GM12878 (cell line): ENCODE measurements around the gene RFT1. TPM values are rescaled to one million over a fixed set of nuclear protein-coding genes. Genes with fewer than 3 reads are reported as not detected.
A peak's percentile ranks its signal among the peaks of the same experiment; 100 is the strongest.

Source experiments
- BHLHE40 ChIP-seq, 2 experiments: fragments of 450-650 bp in 1 of 2; IDR thresholded peaks; 2 replicates each; pipeline ENCODE4 v1.6.1; 2011 to 2017; ENCODE audit warnings: low read depth in 2 of 2, borderline replicate concordance in 1 of 2, improper control_type of control experiment in 1 of 2, low read length in 1 of 2, mild to moderate bottlenecking in 1 of 2
- BRCA1 ChIP-seq: IDR thresholded peaks from 2 replicates; pipeline ENCODE4 v1.6.1; 2011; ENCODE audit warnings: low read depth, low read length, improper control_type of control experiment
- DPF2 ChIP-seq: fragments of 450-650 bp; IDR thresholded peaks from 2 replicates; pipeline ENCODE4 v1.6.1; 2017; ENCODE audit warnings: mild to moderate bottlenecking
- ESRRA ChIP-seq: IDR thresholded peaks from 2 replicates; pipeline ENCODE4 v1.6.1; 2012; ENCODE audit warnings: mild to moderate bottlenecking, low read length, improper control_type of control experiment
- KLF5 ChIP-seq: fragments of 450-650 bp; IDR thresholded peaks from 2 replicates; pipeline ENCODE4 v1.6.1; 2014; ENCODE audit warnings: mild to moderate bottlenecking; ENCODE audit not compliant: partially characterized antibody
- NR2F1 ChIP-seq: fragments of 450-650 bp; conservative IDR thresholded peaks from 2 replicates; pipeline ENCODE4 v1.6.1; 2017; ENCODE audit warnings: mild to moderate bottlenecking
- RUNX3 ChIP-seq: IDR thresholded peaks from 2 replicates; pipeline ENCODE4 v1.6.1; 2012; ENCODE audit warnings: low read length, inconsistent platforms
- SMARCA5 ChIP-seq: fragments of 450-650 bp; IDR thresholded peaks from 2 replicates; pipeline ENCODE4 v1.6.1; 2017; ENCODE audit warnings: mild to moderate bottlenecking
- SMC3 ChIP-seq: IDR thresholded peaks from 2 replicates; pipeline ENCODE4 v1.6.1; 2011; ENCODE audit warnings: low read length, improper control_type of control experiment, borderline replicate concordance
- SP1 ChIP-seq: IDR thresholded peaks from one replicate; pipeline ENCODE4 v1.6.1; 2011; ENCODE audit warnings: low read depth, low read length
- TCF3 ChIP-seq: IDR thresholded peaks from 2 replicates; pipeline ENCODE4 v1.6.1; 2012; ENCODE audit warnings: low read depth, mild to moderate bottlenecking, low read length, borderline replicate concordance; ENCODE audit not compliant: insufficient read depth
- ZNF217 ChIP-seq: fragments of 450-650 bp; IDR thresholded peaks from 2 replicates; pipeline ENCODE4 v1.6.1; 2017; ENCODE audit warnings: antibody characterized with exemption, mild to moderate bottlenecking
- polyA plus RNA-seq, 11 experiments: library from polyadenylated mRNA; depleted of rRNA in 4 of 11; unstranded in 6 of 11; stranded (reverse) in 5 of 11; fragments of >200 nt; fragmentation: Nextera tagmentation in 4 of 11; fragmentation: Illumina TruSeq in 1 of 11; extraction: Ambion mirVana in 4 of 11; extraction: Trizol in 1 of 11; gene quantifications; 1 replicate in 1 of 11; 2 replicates in 10 of 11; pipeline versions ENCODE4 v1.2.1 to v1.2.3, GENCODE V29; 2011 to 2016; ENCODE audit warnings: inconsistent platforms in 2 of 11, missing spikeins in 2 of 11, low read depth in 1 of 11
- total RNA-seq, 4 experiments: library from RNA; depleted of rRNA in 3 of 4; stranded (reverse); fragments of >200 nt in 3 of 4; fragmentation: Illumina TruSeq in 1 of 4; extraction: Trizol in 1 of 4; gene quantifications; 2 replicates each; pipeline versions ENCODE4 v1.2.1 to v1.2.3, GENCODE V29; 2013 to 2021
- TF ChIP-seq, protein P1 (sequence below): IDR thresholded peaks from 2 replicates; pipeline ENCODE4 v1.6.1; 2012; ENCODE audit warnings: low read depth, low read length, improper control_type of control experiment
- TF ChIP-seq, protein P2 (sequence below): fragments of 450-650 bp; IDR thresholded peaks from 2 replicates; pipeline ENCODE4 v1.6.1; 2016; ENCODE audit warnings: mild to moderate bottlenecking
- TF ChIP-seq, protein P3 (sequence below): fragments of 150-350 bp; IDR thresholded peaks from 2 replicates; pipeline ENCODE4 v1.6.1; 2016; ENCODE audit warnings: low read depth, low read length
- TF ChIP-seq, protein P4 (sequence below): IDR thresholded peaks from 2 replicates; pipeline ENCODE4 v1.6.1; 2011; ENCODE audit warnings: borderline replicate concordance, low read depth, mild to moderate bottlenecking, moderate library complexity, low read length; ENCODE audit not compliant: insufficient read depth, poor library complexity, severe bottlenecking
- TF ChIP-seq, protein P5 (sequence below): fragments of 450-650 bp; IDR thresholded peaks from 2 replicates; pipeline ENCODE4 v1.6.1; 2018; ENCODE audit warnings: mild to moderate bottlenecking, low read depth, moderate library complexity; ENCODE audit not compliant: partially characterized antibody

RFT1 gene
- total and polyA plus RNA-seq, 10 of the 15 experiments (the other 5 are each of a cell fraction or from before 2014, with no cell fraction given): 16.6 to 75.1 (median 34.5) TPM

DNA sequence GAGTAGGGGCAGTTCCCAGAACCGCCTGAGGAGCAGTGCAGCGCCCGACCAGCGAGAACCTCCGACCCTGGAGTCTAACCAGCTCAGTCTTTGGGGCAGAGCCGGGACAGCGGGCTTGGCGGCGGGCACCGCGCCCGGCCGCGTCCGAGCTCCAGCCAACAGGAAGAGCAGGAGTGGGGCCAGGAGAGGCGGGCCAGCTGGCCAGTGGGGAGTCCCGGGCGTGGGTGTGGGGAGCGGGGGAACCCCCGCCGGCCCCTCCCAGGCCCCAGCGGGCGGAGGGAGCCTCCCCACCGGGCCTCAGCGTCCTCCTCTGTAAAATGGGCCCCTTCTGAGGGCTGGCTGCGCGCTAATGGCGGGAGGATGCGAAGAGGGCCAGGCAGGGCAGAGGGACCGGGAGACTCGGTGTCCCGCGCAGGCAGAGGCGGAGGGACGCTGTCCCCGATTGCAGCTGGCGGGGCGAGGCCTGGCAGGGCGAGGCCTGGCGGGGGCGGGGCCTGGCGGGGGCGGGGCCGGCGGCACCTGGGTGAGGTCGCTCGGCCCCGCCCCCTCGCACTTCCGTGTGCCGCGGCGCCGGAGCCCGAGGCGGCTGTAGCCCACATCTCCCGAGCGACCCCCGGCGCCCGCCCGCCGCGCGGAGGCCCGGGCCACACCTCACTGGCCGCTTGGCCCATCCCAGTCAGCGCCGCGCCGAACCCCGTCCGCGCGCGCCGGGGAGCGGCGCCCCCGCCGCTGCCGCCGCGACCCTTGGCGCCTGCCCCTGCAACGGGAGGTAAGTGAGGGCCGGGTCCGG is 30.6 kb upstream of the RFT1 start, which contains the start of gene PRKCD (continued):
- TF ChIP-seq, protein P1, sequence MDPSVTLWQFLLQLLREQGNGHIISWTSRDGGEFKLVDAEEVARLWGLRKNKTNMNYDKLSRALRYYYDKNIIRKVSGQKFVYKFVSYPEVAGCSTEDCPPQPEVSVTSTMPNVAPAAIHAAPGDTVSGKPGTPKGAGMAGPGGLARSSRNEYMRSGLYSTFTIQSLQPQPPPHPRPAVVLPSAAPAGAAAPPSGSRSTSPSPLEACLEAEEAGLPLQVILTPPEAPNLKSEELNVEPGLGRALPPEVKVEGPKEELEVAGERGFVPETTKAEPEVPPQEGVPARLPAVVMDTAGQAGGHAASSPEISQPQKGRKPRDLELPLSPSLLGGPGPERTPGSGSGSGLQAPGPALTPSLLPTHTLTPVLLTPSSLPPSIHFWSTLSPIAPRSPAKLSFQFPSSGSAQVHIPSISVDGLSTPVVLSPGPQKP: no peak
- TF ChIP-seq DPF2 (peak; percentile 89), SMC3 (no peak), NR2F1 (peak; percentile 47), TCF3 (peak; percentile 71), BRCA1 (no peak), SMARCA5 (peak; percentile 97), ESRRA (no peak), ZNF217 (peak; percentile 64; the same call in 1 of the 2 replicates), SP1 (peak; percentile 11), KLF5 (no peak), BHLHE40 (IDR thresholded peaks at IDR 0.05; ENCODE audit: borderline replicate concordance in 1 of 2, low read depth in 2 of 2, low read length in 1 of 2) (peak in 1 of 2 experiments; percentile 33; a peak in 1 of 4 replicates), RUNX3 (peak; percentile 46; the same call in 1 of the 2 replicates)
- TF ChIP-seq, protein P2, sequence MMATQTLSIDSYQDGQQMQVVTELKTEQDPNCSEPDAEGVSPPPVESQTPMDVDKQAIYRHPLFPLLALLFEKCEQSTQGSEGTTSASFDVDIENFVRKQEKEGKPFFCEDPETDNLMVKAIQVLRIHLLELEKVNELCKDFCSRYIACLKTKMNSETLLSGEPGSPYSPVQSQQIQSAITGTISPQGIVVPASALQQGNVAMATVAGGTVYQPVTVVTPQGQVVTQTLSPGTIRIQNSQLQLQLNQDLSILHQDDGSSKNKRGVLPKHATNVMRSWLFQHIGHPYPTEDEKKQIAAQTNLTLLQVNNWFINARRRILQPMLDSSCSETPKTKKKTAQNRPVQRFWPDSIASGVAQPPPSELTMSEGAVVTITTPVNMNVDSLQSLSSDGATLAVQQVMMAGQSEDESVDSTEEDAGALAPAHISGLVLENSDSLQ: peak; percentile 49; the same call in 1 of the 2 replicates
- TF ChIP-seq, protein P3, sequence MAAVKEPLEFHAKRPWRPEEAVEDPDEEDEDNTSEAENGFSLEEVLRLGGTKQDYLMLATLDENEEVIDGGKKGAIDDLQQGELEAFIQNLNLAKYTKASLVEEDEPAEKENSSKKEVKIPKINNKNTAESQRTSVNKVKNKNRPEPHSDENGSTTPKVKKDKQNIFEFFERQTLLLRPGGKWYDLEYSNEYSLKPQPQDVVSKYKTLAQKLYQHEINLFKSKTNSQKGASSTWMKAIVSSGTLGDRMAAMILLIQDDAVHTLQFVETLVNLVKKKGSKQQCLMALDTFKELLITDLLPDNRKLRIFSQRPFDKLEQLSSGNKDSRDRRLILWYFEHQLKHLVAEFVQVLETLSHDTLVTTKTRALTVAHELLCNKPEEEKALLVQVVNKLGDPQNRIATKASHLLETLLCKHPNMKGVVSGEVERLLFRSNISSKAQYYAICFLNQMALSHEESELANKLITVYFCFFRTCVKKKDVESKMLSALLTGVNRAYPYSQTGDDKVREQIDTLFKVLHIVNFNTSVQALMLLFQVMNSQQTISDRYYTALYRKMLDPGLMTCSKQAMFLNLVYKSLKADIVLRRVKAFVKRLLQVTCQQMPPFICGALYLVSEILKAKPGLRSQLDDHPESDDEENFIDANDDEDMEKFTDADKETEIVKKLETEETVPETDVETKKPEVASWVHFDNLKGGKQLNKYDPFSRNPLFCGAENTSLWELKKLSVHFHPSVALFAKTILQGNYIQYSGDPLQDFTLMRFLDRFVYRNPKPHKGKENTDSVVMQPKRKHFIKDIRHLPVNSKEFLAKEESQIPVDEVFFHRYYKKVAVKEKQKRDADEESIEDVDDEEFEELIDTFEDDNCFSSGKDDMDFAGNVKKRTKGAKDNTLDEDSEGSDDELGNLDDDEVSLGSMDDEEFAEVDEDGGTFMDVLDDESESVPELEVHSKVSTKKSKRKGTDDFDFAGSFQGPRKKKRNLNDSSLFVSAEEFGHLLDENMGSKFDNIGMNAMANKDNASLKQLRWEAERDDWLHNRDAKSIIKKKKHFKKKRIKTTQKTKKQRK: no peak
- TF ChIP-seq, protein P4, sequence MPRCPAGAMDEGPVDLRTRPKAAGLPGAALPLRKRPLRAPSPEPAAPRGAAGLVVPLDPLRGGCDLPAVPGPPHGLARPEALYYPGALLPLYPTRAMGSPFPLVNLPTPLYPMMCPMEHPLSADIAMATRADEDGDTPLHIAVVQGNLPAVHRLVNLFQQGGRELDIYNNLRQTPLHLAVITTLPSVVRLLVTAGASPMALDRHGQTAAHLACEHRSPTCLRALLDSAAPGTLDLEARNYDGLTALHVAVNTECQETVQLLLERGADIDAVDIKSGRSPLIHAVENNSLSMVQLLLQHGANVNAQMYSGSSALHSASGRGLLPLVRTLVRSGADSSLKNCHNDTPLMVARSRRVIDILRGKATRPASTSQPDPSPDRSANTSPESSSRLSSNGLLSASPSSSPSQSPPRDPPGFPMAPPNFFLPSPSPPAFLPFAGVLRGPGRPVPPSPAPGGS: peak; percentile 57
- TF ChIP-seq, protein P5, sequence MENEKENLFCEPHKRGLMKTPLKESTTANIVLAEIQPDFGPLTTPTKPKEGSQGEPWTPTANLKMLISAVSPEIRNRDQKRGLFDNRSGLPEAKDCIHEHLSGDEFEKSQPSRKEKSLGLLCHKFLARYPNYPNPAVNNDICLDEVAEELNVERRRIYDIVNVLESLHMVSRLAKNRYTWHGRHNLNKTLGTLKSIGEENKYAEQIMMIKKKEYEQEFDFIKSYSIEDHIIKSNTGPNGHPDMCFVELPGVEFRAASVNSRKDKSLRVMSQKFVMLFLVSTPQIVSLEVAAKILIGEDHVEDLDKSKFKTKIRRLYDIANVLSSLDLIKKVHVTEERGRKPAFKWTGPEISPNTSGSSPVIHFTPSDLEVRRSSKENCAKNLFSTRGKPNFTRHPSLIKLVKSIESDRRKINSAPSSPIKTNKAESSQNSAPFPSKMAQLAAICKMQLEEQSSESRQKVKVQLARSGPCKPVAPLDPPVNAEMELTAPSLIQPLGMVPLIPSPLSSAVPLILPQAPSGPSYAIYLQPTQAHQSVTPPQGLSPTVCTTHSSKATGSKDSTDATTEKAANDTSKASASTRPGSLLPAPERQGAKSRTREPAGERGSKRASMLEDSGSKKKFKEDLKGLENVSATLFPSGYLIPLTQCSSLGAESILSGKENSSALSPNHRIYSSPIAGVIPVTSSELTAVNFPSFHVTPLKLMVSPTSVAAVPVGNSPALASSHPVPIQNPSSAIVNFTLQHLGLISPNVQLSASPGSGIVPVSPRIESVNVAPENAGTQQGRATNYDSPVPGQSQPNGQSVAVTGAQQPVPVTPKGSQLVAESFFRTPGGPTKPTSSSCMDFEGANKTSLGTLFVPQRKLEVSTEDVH: no peak
